SK-N-SH (cell line): ENCODE measurements around the gene CNTN4.

Experiments
- CHD2 ChIP-seq: fragments of 150-350 bp; IDR thresholded peaks from 2 replicates; pipeline ENCODE4 v1.6.1; 2018; ENCODE audit warnings: low read length; ENCODE audit not compliant: partially characterized antibody
- EZH2phosphoT487 ChIP-seq: fragments of 200-600 bp; sonication (generic); IDR thresholded peaks from 2 replicates; pipeline ENCODE4 v1.6.1; 2017; ENCODE audit warnings: low read depth, mixed run types, mild to moderate bottlenecking, antibody characterized with exemption, moderate library complexity, borderline replicate concordance
- PBX3 ChIP-seq: IDR thresholded peaks from 2 replicates; pipeline ENCODE4; 2012
- POLR2AphosphoS5 ChIP-seq: IDR thresholded peaks from 2 replicates; pipeline ENCODE4 v1.6.1; 2012; ENCODE audit warnings: low read depth, low read length
- RFX5 ChIP-seq: IDR thresholded peaks from 2 replicates; pipeline ENCODE4 v1.6.1; 2012; ENCODE audit warnings: mild to moderate bottlenecking, improper control_type of control experiment, low read length
- SMC3 ChIP-seq: IDR thresholded peaks from 2 replicates; pipeline ENCODE4 v1.6.1; 2012; ENCODE audit warnings: low read depth, low read length, improper control_type of control experiment
- TEAD4 ChIP-seq: IDR thresholded peaks from 2 replicates; pipeline ENCODE4 v1.4.0; 2012; ENCODE audit warnings: mild to moderate bottlenecking, borderline replicate concordance; ENCODE audit not compliant: insufficient read depth
- YY1 ChIP-seq: IDR thresholded peaks from 2 replicates; pipeline ENCODE4 v1.4.0; 2012; ENCODE audit warnings: low read depth, mild to moderate bottlenecking
- TF ChIP-seq, protein P1 (sequence below): fragments of 200-600 bp; sonication (generic); IDR thresholded peaks from 2 replicates; pipeline ENCODE4 v1.6.1; 2017; ENCODE audit warnings: antibody characterized with exemption, mild to moderate bottlenecking, moderate library complexity
- TF ChIP-seq, protein P2 (sequence below): IDR thresholded peaks from 2 replicates; pipeline ENCODE4 v1.6.1; 2012; ENCODE audit warnings: mild to moderate bottlenecking, low read depth, low read length, moderate library complexity

- no peak for TF ChIP-seq SMC3
- TF ChIP-seq PBX3 = no peak
- no peak for TF ChIP-seq CHD2
- TF ChIP-seq, protein P1, sequence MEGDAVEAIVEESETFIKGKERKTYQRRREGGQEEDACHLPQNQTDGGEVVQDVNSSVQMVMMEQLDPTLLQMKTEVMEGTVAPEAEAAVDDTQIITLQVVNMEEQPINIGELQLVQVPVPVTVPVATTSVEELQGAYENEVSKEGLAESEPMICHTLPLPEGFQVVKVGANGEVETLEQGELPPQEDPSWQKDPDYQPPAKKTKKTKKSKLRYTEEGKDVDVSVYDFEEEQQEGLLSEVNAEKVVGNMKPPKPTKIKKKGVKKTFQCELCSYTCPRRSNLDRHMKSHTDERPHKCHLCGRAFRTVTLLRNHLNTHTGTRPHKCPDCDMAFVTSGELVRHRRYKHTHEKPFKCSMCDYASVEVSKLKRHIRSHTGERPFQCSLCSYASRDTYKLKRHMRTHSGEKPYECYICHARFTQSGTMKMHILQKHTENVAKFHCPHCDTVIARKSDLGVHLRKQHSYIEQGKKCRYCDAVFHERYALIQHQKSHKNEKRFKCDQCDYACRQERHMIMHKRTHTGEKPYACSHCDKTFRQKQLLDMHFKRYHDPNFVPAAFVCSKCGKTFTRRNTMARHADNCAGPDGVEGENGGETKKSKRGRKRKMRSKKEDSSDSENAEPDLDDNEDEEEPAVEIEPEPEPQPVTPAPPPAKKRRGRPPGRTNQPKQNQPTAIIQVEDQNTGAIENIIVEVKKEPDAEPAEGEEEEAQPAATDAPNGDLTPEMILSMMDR = no peak
- TF ChIP-seq, protein P2, sequence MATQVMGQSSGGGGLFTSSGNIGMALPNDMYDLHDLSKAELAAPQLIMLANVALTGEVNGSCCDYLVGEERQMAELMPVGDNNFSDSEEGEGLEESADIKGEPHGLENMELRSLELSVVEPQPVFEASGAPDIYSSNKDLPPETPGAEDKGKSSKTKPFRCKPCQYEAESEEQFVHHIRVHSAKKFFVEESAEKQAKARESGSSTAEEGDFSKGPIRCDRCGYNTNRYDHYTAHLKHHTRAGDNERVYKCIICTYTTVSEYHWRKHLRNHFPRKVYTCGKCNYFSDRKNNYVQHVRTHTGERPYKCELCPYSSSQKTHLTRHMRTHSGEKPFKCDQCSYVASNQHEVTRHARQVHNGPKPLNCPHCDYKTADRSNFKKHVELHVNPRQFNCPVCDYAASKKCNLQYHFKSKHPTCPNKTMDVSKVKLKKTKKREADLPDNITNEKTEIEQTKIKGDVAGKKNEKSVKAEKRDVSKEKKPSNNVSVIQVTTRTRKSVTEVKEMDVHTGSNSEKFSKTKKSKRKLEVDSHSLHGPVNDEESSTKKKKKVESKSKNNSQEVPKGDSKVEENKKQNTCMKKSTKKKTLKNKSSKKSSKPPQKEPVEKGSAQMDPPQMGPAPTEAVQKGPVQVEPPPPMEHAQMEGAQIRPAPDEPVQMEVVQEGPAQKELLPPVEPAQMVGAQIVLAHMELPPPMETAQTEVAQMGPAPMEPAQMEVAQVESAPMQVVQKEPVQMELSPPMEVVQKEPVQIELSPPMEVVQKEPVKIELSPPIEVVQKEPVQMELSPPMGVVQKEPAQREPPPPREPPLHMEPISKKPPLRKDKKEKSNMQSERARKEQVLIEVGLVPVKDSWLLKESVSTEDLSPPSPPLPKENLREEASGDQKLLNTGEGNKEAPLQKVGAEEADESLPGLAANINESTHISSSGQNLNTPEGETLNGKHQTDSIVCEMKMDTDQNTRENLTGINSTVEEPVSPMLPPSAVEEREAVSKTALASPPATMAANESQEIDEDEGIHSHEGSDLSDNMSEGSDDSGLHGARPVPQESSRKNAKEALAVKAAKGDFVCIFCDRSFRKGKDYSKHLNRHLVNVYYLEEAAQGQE = no peak
- TF ChIP-seq POLR2AphosphoS5 = no peak
- no peak for TF ChIP-seq YY1
- no peak for TF ChIP-seq TEAD4
- TF ChIP-seq RFX5 = no peak
- TF ChIP-seq EZH2phosphoT487 = no peak
Measured at GRCh38 chr3:2635511-2635910, 536.8 kb downstream of the CNTN4 start.
